OCI-M2 (cell line): ENCODE data around the gene SH3GL1.
"Not testable (repeated sequence)": the region's sequence is repeated elsewhere in the genome, so short reads cannot be mapped to it uniquely, and the experiment has no call there.

ENCODE experiments used
- DNase-seq: peaks from one replicate; lab custom pipeline; 2025; ENCODE audit not compliant: unreplicated experiment; lab: John Stamatoyannopoulos, UW

Gene SH3GL1

DNA sequence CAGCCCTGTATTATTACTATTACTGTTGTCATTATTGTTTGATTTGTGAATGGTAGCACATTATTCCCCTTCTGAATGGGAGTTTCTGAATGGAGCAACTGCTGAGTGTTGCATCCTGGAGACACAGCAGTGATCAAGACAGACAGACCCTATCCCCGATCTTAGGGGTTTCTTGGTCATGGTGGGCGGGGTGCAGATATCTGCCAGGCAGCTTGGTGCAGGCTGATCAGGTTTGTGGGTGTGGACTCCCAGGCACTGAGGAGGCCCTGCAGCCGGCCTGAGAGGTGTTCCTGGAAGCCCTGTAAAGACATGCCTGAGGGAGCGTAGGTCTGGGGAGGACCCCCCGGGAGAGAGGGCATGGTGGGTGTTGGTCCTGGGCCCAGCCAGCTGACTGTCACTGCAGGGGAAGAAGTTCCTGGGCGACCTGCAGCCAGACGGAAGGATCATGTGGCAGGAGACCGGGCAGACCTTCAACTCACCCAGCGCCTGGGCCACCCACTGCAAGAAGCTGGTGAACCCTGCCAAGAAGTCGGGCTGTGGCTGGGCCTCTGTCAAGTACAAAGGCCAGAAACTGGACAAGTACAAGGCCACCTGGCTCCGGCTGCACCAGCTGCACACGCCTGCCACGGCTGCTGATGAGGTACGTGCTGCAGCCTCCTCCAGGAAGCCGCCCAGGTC is 54.9 kb downstream of the SH3GL1 start:
- DNase-seq: no peak

DNA sequence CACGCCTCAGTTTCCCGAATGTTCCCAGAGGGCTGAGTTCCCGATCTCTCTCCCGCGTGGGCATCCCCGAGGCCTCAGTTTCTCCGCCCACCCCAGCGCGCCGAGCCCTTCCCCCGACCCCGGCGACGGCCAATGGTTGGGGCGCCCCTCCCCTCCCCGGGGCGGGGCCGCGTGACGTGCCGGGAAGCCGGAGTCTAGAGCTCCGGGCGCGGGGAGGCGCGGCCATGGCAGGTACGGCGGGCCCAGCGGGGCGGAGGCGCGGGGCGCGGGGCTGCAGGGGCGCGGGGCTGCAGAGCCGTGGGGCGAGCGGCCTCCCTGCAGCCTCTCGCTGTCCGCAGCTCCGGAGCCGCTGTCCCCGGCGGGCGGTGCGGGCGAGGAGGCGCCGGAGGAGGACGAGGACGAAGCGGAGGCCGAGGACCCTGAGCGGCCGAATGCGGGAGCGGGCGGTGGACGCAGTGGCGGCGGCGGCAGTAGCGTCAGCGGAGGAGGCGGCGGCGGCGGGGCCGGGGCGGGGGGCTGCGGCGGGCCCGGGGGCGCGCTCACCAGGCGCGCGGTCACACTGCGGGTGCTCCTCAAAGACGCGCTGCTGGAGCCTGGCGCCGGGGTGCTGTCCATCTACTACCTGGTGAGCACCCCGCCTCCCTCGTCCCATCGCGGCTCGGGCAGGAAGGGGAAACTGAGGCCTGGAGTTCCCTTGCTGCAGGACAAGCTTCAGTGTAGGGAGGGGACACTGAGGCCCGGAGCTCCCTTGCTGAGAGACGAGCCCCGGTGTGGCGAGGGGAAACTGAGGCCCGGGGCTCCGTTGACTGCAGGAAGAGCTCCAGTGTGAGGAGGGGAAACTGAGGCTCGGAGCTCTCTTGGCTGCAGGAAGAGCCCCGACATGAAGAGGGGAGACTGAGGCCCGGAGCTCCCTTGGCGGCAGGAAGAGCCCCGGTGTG is 56.7 kb downstream of the SH3GL1 start, which contains the start of gene MPND:
MPND (plus strand) TSS at position 193 of the 938 bp plus-strand sequence; CDS start at position 225, 32 bp downstream.
- no peak for DNase-seq

DNA sequence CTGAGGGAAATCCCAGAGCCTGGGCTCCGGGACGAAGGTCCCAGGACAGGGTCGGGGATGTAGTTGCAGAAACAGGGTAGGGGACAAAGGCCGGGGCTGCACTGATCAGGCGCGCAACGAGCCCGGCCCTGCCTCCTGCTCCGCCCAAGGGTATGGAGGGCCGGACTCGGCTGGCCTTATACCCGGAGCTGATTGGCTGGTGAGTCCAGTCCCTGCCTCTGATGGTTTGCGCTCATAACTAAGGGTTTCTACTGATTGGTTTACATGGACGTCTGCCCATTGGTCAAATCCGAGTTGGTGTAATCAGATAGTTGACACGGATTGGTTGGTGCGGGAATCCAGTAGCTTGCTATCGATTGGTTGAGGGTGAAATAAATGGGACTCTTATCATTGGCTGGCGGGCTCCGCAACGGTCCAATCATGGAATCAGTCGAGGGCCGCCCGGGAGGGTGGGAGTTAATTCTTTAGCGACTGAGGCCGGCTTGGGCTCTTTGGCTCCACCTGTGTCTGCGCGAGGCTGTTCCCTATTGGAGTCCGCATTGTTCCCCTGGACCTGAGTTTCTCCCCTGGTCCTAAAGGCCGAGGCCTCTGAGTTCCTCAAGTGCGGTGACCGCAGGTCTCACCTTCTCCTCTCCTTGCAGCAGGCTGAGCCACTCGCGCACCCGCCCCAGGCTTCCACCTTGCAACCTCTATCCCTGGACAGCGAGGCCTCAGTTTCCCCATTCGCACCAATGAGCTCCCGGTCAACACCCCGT is 57.6 kb downstream of the SH3GL1 start:
- DNase-seq: peak; percentile 87

DNA sequence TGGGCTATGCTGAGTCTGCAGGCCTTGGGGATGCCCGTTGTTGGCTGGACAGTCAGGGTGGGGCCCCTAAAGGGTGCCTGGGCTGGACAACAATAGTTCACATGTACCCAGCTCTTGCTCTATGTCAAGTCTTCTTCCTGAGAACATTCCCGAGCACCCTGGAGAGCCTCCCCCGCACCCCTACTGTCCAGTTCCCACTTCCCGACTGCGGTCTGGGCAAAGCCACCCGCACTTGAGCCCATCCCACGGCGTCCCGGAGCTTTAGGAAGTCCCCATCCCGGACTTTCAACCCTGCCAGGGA is 58.1 kb downstream of the SH3GL1 start:
- DNase-seq: no peak

DNA sequence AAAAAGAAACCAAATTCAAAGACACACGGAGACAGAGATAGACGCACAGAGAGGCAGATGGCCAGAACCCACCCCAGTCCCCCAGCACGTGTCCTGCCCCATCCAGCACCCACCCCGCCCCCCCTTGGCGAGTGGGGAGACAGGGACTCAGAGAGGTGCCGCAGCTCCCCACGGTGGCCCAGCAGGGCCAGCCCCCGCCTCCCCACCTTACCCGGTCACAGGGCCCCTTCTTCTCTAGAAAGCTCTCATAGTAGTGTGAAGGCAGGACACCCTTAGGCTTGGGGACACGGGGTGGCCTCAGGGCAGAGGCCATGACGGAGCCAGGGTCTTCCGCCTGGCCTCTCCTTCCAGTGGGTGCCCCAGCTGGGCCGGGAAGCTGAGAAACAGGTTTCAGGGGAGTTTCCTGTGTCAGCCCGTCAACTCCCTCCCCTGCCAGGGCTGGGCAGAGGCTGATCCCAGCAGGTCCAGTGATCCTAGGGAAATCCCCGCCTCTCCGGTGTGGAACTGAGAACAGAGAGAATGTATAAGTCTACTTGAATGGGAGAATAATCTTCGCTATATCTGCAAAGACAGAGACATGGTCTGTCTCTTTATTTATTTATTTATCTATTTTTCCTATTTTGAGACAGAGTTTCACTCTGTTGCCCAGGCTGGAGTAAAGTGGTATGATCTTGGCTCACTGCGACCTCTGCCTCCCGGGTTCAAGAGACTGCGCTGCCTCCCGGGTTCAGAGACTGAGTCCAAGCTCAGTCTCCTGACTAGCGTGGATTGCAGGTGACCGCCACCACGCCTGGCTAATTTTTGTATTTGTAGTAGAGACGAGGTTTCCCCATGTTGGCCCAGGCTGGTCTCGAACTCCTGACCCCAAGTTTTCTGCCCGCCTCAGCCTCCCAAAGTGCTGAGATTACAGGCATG is 61.6 kb downstream of the SH3GL1 start, which contains the start of gene STAP2:
STAP2 (minus strand) TSS at position 387 of the 915 bp plus-strand sequence; CDS start at position 313, 74 bp downstream.
- no peak for DNase-seq

DNA sequence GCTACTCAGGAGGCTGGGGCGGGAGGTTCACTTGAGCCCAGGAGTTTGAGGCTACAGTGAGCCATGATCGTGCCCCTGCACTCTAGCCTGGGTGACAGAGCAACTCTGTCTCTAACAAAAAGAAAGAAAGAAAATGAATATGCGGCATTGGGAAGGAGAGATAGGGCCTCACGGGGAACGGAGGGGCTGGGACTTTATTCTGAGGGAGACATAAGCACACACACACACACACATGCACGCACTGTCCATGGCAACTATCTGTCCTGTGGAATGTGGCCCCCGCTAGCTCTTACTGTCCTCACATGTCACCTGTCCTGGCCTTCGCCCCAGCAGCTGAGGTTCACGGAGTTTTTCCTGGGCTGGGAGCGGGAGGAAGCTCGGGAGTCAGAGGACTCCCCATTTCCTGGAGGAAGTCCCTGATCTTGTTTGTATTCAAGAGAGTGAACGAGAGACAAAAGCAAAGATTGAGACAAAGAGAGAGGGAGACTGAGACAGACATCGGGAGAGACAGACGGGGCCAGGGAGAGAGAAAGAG is 62.4 kb downstream of the SH3GL1 start:
- DNase-seq: no peak

DNA sequence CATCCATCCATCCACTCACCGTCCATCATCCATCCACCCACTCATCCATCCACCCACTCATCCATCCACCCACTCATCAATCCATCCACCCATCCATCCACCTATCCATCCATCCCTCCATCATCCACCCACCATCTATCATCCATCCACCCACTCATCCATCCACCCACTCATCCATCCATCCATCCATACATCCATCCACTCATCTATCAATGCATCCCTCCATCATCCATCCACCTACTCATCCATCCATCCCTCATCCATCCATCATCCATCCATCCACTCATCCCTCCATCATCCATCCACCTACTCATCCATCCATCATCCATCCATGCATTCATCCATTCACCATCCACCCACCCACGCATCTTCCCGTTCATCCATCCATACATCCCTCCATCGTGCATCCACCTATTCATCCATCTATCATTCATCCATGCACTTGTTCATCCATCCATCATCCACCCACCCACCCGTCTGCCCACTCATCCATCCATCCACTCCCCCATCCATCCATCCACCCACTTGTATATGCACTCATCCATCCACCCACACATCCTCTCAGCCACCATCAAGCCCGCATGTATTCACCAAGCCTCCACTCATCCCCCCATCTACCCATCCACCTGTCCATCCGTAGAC is 65.3 kb downstream of the SH3GL1 start:
- no peak for DNase-seq

DNA sequence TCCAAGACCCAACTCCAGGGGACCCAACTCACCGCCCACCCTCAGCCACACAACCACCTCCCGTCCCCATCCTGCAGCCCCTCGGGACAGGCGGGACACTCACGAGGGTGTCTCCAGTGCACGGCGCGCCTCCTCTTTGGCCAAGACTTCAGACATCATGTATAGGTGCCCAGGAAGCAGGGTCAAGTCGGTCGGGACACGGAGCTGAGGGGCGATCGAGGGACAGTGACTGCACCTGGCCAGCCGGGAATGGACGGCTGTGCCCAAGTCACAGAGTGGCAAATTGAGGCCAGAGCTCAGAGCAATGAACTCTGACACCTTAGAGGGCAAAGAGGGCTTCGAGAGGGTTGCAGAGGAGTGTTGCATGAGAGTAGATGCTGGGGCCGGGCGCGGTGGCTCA is 70.5 kb downstream of the SH3GL1 start:
- DNase-seq: no peak

DNA sequence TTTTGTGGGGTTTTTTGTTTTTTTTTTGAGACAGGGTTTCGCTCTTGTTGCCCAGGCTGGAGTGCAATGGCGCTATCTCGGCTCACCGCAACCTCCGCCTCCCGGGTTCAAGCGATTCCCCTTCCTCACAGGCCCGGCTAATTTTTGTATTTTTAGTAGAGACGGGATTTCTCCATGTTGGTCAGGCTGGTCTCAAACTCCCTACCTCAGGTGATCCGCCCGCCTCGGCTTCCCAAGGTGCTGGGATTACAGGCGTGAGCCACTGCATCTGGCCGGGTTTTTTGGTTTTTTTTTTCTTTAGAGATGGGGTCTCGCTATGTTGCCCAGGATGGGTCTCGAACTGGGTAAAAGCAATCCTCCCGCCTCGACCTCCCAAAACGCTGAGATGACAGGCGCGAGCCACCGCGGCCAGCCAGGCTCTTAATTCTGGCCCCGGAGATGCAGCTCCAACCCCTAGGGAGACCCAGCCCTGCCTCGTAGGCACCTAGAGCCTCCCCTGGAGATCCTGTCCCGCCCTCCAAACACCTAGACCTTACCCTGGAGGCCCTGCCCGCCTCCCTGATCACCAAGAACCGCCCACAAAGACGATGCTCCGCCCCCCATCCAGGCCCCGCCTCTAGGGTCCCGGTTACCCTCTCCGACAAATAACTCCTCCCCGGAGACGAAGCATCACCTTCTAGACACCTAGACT is 71.2 kb downstream of the SH3GL1 start:
- DNase-seq: not testable (repeated sequence)

DNA sequence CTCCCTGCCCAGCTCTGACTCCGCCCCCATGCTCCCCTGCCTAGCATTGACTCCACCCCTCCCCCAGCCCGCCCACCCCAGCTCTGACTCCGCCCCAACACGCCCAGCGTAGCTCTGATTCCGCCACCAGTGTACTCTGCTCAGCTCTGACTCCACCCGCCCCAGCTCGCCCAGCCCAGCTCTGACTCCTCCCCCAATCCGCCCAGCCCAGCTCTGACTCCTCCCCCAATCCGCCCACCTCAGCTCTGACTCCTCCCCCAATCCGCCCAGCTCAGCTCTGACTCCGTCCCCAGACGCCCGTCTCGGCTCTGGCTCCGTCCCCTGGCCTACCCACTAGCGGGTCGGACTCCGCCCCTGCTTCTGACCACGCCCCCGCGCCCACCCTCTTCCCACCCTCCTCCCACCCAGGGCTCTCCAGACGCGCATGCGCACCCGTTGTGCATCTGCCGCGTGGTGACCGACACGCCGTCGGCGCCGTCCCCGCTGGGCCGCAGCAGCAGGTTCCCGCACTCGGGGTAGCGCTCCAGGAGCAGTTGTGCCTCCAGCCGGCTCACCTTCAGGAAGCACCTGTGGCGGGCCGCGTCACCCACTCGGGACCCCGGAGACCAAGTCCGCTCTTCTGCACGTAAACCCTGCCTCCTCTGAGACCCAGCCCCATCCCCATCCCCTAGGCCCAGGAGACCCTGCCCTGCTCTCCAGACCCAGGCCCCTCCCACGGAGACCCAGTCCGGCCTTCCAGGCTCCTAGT is 71.9 kb downstream of the SH3GL1 start:
- DNase-seq: peak; percentile 79

DNA sequence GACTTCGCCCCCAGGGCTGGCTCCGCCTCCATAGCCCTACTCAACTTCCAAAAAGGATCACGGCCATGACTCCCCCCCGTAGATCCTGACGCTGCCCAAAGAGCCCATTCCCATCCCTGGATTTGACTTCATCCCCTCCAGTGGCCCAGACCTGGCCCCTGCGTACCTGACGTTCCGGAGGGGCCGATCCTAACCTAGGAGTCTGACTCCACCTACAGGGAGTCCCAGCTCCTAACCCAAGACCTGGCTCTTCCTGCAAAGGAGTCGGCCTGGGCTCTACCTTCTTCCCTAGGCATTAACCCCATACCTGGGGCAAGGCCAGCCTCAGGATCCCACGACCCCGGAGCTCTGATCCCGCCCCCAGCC is 72.5 kb downstream of the SH3GL1 start:
- DNase-seq: no peak

DNA sequence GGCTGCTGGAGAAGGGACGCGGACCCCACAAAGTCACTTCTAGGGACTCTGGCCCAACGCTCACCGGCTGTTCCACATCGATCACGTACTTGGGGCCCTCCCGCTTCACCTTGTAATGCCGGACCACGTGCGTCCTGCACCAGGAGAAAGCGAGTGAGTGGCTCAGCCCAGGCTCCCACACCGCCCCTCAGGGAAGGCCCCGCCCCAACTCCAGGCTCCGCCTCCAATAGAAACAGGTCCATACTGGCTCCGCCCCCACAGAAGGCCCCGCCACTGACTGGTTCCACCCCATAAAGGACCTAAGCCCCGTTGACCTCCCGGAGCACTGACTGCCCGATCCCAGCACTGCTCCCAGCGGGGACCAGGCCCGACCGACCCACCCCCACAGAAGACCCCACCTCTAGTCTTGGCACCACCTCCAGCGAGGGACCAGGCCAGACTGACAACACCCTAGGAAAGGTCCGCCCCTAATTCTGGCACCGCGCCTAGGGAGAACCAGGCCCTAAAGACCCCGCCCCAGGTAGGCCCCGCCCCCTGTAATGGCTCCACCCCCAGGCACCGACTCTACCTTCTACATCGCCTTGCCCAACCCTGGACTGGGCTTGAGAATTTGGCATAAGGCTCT is 73.0 kb downstream of the SH3GL1 start:
- DNase-seq: peak; percentile 87

DNA sequence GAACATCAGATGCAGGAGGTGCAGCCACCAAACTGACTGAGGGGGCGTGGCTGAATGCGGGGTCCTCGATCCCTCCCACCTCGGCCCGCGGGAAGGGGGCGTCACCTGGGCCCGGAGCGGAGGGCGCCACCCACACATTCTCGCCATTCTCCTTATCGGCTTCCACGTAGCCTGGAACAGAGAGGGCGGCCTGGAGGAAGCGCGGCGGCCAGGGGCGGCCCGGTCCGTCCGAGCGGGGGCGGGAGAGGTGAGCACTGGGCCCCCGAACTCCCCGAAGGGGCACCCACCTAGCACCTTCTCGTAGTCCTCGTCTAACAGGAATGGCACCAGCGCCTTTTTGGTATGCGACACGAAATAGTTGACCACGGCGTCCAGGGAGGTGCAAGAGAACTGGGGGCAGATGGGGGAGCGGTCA is 73.5 kb downstream of the SH3GL1 start:
- DNase-seq: no peak

DNA sequence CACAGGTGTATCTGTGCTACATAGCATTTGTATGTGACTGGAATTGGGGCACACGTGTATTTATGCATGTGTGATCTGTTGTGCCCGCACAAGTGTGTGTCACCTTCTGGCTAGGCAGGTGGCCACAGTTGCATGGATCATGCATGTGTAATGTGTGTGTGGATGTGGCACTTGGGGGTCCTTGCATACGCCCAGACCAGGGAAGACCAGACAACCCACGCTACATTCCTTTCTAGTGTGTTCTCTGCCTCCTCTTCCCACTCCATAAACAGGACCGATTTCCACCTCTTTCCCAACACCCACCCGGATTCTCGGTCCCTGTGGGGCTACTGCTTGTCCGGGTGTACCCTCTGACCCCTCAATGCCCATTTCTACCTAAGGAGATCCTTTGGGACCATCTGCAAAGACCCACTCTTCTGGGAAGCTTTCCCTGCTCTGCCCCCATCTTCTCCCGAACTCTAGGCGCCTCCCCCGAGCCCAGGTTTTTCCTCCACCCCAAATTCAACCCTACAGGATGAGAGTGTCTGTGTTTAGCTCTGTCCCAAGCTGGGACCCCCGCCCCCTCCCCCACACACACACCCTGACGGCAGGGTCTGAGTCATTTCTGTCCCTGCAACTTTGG is 74.0 kb downstream of the SH3GL1 start:
- no peak for DNase-seq

DNA sequence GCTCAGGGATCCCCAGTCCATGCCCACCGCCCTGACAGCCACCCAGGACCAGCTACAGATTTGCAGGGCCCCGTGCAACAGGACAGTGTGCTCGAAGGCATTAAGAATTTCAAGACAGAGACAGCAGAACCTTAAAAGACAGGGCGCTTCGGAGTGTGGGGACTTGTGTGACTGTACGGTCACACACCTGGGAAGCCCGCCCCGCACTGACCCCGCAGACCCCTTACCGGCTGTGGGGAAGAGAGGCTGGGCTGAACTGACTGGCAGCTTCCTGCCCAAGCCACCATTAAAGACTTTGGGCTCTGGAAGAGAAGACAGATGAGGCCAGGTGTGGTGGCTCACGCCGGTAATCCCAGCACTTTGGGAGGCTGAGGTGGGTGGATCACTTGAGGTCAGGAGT is 76.1 kb downstream of the SH3GL1 start:
- no peak for DNase-seq

DNA sequence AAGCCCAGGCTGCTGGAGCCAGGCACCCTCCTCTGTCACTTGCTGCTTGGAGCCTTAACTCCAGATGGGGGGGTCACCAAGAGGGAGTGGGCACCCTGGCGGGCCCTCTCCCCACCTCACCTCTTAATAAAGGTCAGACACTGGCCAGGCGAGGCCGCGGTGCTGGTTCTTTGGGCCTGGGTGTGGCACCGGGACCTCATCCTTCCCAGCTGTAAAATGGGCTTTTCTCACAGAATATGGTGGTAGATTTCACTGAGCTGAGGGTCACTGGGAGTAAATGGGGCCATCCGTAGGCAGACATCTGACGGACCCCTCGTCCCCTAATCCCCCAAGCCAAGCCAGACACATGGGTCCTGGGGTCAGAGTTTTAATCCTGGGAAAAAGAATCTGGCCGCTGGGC is 76.7 kb downstream of the SH3GL1 start:
- DNase-seq: no peak

DNA sequence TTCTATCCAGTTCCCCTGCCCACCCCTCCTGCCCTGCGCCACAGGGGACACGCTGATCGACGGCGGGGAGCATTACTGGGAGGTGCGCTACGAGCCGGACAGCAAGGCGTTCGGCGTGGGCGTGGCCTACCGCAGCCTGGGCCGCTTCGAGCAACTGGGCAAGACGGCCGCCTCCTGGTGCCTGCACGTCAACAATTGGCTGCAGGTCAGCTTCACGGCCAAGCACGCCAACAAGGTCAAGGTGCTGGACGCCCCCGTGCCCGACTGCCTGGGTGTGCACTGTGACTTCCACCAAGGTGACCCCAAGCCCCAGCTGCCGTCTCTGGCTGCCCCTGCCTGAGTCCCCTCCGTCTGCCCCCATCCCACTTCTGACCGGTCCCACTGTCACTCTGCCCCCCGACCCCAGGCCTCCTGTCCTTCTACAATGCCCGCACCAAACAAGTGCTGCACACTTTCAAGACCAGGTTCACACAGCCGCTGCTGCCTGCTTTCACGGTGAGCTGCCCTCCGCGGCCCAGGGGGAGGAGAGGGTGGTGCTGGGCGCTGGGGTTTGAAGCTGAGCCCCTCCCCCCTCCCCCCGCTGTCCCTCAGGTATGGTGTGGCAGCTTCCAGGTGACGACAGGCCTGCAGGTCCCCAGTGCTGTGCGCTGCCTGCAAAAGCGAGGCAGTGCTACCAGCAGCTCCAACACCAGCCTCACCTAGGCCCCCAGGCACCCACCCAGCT is 77.2 kb downstream of the SH3GL1 start:
- no peak for DNase-seq
